Hepatocyte (in vitro differentiated cells): Measurements from ENCODE around the gene ZMPSTE24.

Experiments used
- EZH2 ChIP-seq: fragments of 200-600 bp; sonication (generic); IDR thresholded peaks from 2 replicates; pipeline ENCODE4 v1.6.1; 2016; ENCODE audit warnings: antibody characterized with exemption, mild to moderate bottlenecking, borderline replicate concordance
- TF ChIP-seq, protein P1 (sequence below): fragments of 200-600 bp; sonication (generic); IDR thresholded peaks from 2 replicates; pipeline ENCODE4 v1.5.1; 2016; ENCODE audit warnings: antibody characterized with exemption, mild to moderate bottlenecking; ENCODE audit not compliant: poor library complexity

DNA sequence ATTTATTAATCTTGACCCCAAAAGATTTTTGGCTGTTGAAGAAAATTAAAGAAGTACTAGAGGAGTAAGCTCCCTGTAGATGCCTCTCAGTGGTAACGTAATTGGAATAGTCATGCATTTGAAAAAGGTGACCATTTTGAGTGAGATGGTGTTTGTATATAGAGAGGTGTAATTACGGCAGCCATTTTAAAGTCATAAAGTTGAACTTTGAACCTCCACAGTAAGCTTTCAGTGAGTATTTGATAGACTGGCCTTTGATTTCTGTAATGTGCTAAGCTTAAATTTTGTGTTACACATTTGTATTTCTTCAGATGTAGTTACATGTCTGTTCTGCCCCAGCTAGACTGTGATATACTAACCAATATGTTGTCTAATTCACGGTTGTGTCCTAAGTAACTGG, 31.8 kb upstream of the ZMPSTE24 start:
- TF ChIP-seq, protein P1, sequence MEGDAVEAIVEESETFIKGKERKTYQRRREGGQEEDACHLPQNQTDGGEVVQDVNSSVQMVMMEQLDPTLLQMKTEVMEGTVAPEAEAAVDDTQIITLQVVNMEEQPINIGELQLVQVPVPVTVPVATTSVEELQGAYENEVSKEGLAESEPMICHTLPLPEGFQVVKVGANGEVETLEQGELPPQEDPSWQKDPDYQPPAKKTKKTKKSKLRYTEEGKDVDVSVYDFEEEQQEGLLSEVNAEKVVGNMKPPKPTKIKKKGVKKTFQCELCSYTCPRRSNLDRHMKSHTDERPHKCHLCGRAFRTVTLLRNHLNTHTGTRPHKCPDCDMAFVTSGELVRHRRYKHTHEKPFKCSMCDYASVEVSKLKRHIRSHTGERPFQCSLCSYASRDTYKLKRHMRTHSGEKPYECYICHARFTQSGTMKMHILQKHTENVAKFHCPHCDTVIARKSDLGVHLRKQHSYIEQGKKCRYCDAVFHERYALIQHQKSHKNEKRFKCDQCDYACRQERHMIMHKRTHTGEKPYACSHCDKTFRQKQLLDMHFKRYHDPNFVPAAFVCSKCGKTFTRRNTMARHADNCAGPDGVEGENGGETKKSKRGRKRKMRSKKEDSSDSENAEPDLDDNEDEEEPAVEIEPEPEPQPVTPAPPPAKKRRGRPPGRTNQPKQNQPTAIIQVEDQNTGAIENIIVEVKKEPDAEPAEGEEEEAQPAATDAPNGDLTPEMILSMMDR = no peak
- no peak for TF ChIP-seq EZH2
